Dendritic cell treated with granulocyte-macrophage colony-stimulating factor and Interleukin-4, amounts not matched to agents 40 ng/mL and 50 ng/mL, for 4 days (primary cell): ENCODE measurements around the gene WDR12.
"Not testable (repeated sequence)": the region's sequence is repeated elsewhere in the genome, so short reads cannot be mapped to it uniquely, and the experiment has no call there.

Experiments
- H3K27ac Mint-ChIP-seq: one replicate; pipeline ENCODE4 v1.8.0; 2022; ENCODE audit warnings: mild to moderate bottlenecking, mixed read lengths
- H3K27me3 Mint-ChIP-seq: one replicate; pipeline ENCODE4 v1.8.0; 2022; ENCODE audit warnings: mild to moderate bottlenecking, mixed read lengths
- H3K36me3 Mint-ChIP-seq: one replicate; pipeline ENCODE4 v1.8.0; 2022; ENCODE audit warnings: low read depth, mixed read lengths
- H3K4me1 Mint-ChIP-seq: one replicate; pipeline ENCODE4 v1.8.0; 2022; ENCODE audit warnings: low read depth, mixed read lengths
- H3K4me3 Mint-ChIP-seq: one replicate; pipeline ENCODE4 v1.8.0; 2022; ENCODE audit warnings: mild to moderate bottlenecking, moderate library complexity, mixed read lengths
- H3K9me3 Mint-ChIP-seq: one replicate; pipeline ENCODE4 v1.8.0; 2022; ENCODE audit warnings: mixed read lengths
- intact Hi-C: fragments of 100-400 bp; cut with micrococcal nuclease; formaldehyde crosslinking; loops from one replicate; pipeline ENCODE4 v1.15.0; 2022

WDR12 gene

DNA sequence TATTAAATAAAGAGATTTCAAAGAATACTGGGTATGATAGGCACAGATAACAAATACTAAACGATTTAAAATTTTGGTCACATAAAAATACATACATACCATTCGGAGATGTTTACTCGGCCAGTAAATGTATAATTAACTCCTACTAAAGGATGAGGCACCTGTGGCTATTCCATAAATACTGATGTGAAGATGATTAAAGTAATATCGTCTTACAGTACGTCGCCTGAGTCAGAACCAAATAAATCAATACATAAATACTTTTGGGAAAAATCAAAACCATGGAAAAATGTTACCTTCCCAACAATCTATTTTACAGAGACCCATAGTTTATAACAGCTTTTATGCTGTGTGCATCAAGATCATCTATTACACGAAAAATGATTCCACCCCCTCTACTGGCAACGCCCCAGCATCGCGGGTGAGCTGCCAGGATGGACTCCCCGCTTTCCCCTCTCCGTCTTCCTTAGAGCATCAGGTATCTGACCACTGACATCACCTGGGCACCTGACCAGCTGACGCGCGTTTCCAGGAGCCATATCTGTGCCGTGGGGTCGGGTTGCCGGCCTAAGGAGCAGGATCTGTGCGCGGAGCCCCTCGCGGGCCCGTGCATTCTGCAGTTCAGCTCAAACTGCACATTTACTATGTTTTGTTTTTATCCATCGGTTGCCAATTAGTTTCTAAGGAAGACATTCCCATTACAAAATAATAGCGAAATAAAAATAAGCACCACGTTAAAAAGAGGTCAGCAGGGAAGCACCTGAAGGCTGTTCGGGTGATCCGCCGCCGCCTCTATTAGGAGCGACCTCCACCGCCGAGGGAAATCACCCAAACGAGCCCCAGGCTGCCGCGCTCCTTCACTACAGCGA is 40.8 kb downstream of the WDR12 start:
- H3K4me3 Mint-ChIP-seq: peak overlapping the region; percentile 85
- peak overlapping the region; percentile 66 for H3K27ac Mint-ChIP-seq
- no peaks in the 10 kb centered on the region for H3K9me3 Mint-ChIP-seq
- H3K27me3 Mint-ChIP-seq: peaks cover 8% of the 10 kb centered on the region
- intact Hi-C loops: loop anchor here (1.0 to 5.0 kb wide), 5 partner anchors 22 to 296 kb away; partner anchors contain the start of genes CARF and WDR12
- H3K4me1 Mint-ChIP-seq: peaks cover 9% of the 10 kb centered on the region
- peaks cover 7% of the 10 kb centered on the region for H3K36me3 Mint-ChIP-seq

DNA sequence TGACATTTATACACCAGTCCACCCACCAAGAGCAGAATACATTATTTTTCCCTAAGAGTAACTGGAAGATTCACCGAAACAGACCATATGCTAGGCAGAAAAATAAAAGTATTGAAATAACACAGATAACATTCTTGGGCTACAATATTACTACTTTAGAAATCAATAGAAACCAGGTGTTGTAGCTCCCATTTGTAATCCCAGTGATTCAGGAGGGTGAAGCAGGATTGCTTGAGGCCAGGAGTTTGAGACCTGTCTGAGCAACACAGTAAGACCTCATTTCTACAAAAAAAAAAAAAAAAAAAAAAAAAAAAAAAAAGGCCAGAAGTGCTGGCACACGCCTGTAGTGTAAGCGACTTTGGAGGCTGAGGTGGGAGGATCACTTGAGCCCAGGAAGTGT is 49.5 kb downstream of the WDR12 start:
- Mint-ChIP-seq H3K9me3 (no peaks in the 10 kb centered on the region), H3K4me3 (no peak overlapping the region), H3K27ac (no peak overlapping the region), H3K4me1 (no peaks in the 10 kb centered on the region), H3K36me3 (no peaks in the 10 kb centered on the region), H3K27me3 (no peaks in the 10 kb centered on the region)
- intact Hi-C loops: no loop called here

DNA sequence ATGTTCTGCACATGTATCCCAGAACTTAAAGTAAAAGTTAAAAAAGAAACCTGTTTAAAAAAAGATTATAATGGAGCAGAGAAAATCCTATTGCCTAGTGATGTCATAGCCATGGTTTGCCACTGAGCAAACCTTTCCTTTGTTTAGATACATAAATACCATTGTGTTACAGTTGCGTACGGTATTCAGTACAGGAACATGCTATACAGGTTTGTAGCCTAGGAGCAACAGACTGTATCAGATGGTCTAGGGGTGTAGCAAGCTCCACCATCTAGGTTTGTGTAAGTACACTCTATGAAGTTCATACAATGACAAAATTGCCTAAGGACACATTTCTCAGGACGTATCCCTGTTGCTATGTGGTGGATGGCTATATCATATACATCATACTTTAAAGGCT is 52.9 kb downstream of the WDR12 start:
- Mint-ChIP-seq H3K27ac (no peak overlapping the region), H3K36me3 (no peaks in the 10 kb centered on the region), H3K27me3 (no peaks in the 10 kb centered on the region), H3K4me1 (peaks cover 5% of the 10 kb centered on the region), H3K4me3 (no peak overlapping the region), H3K9me3 (no peaks in the 10 kb centered on the region)
- intact Hi-C loops: no loop called here

DNA sequence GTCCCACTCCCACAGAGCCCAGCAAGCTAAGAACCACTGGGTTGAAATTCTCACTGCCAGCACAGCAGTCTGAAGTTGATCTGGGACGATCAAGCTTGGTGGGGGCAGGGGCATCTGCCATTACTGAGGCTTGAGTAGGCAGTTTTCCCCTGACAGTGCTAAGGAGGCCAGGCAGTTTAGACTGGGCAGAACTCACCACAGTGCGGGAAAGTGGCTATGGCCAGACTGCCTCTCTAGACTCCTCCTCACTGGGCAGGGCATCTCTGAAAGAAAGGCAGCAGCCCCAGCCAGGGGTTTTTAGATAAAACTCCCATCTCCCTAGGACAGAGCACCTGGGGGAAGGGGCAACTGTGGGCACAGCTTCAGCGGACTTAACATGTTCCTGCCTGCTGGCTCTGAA is 62.1 kb downstream of the WDR12 start:
- intact Hi-C loops: loop anchor here (2.0 kb wide), 1 partner anchor 21 kb away; the partner anchor contains the start of gene ICA1L

DNA sequence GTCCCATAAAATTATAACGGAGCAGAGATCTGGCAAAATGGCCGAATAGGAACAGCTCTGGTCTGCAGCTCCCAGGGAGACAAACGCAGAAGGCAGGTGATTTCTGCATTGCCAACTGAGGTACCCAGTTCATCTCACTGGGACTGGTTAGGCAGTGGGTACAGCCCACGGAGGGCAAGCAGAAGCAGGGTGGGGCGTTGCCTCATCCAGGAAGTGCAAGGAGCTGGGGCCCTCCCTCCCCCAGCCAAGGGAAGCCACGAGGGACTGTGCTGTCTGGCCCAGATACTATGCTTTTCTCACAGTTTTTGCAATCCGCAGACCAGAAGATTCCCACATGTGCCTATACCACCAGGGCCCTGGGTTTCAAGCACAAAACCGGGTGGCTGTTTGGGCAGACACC is 62.7 kb downstream of the WDR12 start:
- intact Hi-C loops: loop anchor here (2.0 kb wide), 1 partner anchor 22 kb away; the partner anchor contains the start of gene ICA1L
- peak overlapping the region; percentile 89 for H3K27ac Mint-ChIP-seq
- H3K4me3 Mint-ChIP-seq: no peak overlapping the region

More for the DNA sequence above, 62.1 kb downstream of the WDR12 start:
- not testable (repeated sequence) for H3K4me3 Mint-ChIP-seq, H3K27me3 Mint-ChIP-seq, H3K36me3 Mint-ChIP-seq, H3K9me3 Mint-ChIP-seq
- Mint-ChIP-seq H3K27ac (peak overlapping the region; percentile 89), H3K4me1 (peaks cover 42% of the 10 kb centered on the region)

DNA sequence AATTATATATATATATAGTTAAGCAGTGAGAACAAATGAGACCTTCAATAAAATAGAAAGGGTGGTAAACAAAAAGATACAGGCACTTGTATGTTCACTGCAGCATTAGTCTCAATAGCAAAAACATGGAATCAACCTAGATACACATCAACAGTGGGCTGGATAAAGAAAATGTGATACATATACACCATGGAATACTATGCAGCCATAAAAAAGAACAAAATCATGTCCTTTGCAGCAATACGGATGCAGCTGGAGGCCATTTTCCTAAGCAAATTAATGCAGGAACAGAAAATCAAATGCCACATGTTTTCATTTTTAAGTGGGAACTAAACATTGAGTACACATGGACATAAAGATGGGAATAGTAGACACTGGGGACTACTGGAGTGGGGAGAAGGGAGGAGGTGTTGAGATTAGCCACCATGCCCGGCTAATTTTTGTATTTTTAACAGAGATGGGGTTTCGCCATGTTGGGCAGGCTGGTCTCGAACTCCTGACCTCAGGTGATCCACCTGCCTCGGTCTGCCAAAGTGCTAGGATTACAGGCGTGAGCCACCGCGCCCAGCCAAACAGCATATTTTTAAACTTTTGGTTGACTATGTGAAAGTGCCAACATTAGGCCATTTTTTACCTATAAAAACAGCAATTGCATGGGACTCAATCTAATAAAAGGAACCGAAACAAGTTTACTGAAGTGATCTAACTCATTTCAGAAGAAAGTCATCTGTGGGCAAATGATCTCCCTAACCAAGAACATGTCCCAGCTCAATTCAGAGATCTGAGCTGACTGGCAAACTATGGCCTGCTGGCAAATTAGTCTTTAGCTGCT is 63.6 kb downstream of the WDR12 start:
- intact Hi-C loops: loop anchor here (2.0 kb wide), 1 partner anchor 23 kb away; the partner anchor contains the start of gene ICA1L
- H3K9me3 Mint-ChIP-seq: peaks cover 6% of the 10 kb centered on the region
- peaks cover 7% of the 10 kb centered on the region for H3K36me3 Mint-ChIP-seq
- no peaks in the 10 kb centered on the region for H3K27me3 Mint-ChIP-seq
- H3K4me3 Mint-ChIP-seq: no peak overlapping the region
- H3K4me1 Mint-ChIP-seq: peaks cover 52% of the 10 kb centered on the region
- H3K27ac Mint-ChIP-seq: peak overlapping the region; percentile 89

More for the DNA sequence above, 62.7 kb downstream of the WDR12 start:
- H3K36me3 Mint-ChIP-seq: no peaks in the 10 kb centered on the region
- peaks cover 45% of the 10 kb centered on the region for H3K4me1 Mint-ChIP-seq
- H3K27me3 Mint-ChIP-seq: no peaks in the 10 kb centered on the region
- H3K9me3 Mint-ChIP-seq: no peaks in the 10 kb centered on the region

GRCh38 chr2:202844656-202845055 is 66.8 kb downstream of the WDR12 start:
- no peak overlapping the region for H3K4me3 Mint-ChIP-seq
- intact Hi-C loops: no loop called here
- no peaks in the 10 kb centered on the region for H3K27me3 Mint-ChIP-seq
- peaks cover 42% of the 10 kb centered on the region for H3K4me1 Mint-ChIP-seq
- peaks cover 17% of the 10 kb centered on the region for H3K9me3 Mint-ChIP-seq
- peaks cover 7% of the 10 kb centered on the region for H3K36me3 Mint-ChIP-seq
- H3K27ac Mint-ChIP-seq: peak overlapping the region; percentile 27

GRCh38 chr2:202842690-202843089 is 68.8 kb downstream of the WDR12 start:
- H3K27ac Mint-ChIP-seq: no peak overlapping the region
- H3K36me3 Mint-ChIP-seq: peaks cover 7% of the 10 kb centered on the region
- no peaks in the 10 kb centered on the region for H3K27me3 Mint-ChIP-seq
- intact Hi-C loops: no loop called here
- H3K4me1 Mint-ChIP-seq: peaks cover 27% of the 10 kb centered on the region
- no peak overlapping the region for H3K4me3 Mint-ChIP-seq
- peaks cover 17% of the 10 kb centered on the region for H3K9me3 Mint-ChIP-seq

GRCh38 chr2:202841090-202841867 is 70.2 kb downstream of the WDR12 start:
- no peak overlapping the region for H3K27ac Mint-ChIP-seq
- peaks cover 17% of the 10 kb centered on the region for H3K9me3 Mint-ChIP-seq
- intact Hi-C loops: no loop called here
- peaks cover 7% of the 10 kb centered on the region for H3K36me3 Mint-ChIP-seq
- H3K4me1 Mint-ChIP-seq: peaks cover 32% of the 10 kb centered on the region
- no peak overlapping the region for H3K4me3 Mint-ChIP-seq
- H3K27me3 Mint-ChIP-seq: no peaks in the 10 kb centered on the region

GRCh38 chr2:202831242-202832220 is 79.9 kb downstream of the WDR12 start:
- Mint-ChIP-seq H3K27ac (no peak overlapping the region), H3K4me1 (peaks cover 10% of the 10 kb centered on the region), H3K4me3 (no peak overlapping the region), H3K36me3 (no peaks in the 10 kb centered on the region), H3K9me3 (no peaks in the 10 kb centered on the region), H3K27me3 (no peaks in the 10 kb centered on the region)
- intact Hi-C loops: loop anchor here (1.0 kb wide), 1 partner anchor 40 kb away; the partner anchor contains the start of gene ICA1L

DNA sequence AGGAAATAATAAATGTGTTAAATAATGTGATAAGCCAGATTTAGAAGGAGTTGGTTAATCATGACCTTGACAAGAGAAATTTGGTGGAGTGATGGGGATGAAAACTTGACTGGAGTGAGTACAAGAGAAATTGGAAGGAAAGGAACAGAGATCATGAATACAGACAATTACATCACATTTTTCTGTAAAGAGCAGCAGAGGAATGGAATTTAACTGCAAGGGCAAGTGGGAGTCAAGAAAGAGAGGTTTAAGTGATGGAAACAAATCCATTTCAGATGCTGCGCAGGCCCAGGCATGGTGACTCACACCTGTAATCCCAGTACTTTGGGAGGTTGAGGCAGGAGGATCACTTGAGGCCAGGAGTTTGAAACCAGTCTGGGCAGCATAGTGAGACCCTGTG is 86.6 kb downstream of the WDR12 start:
- H3K27me3 Mint-ChIP-seq: no peaks in the 10 kb centered on the region
- no peaks in the 10 kb centered on the region for H3K36me3 Mint-ChIP-seq

More for the DNA sequence above, 86.6 kb downstream of the WDR12 start:
- no peak overlapping the region for H3K4me3 Mint-ChIP-seq
- H3K27ac Mint-ChIP-seq: no peak overlapping the region
- no peaks in the 10 kb centered on the region for H3K9me3 Mint-ChIP-seq
- no peaks in the 10 kb centered on the region for H3K4me1 Mint-ChIP-seq
- intact Hi-C loops: no loop called here
